T-helper 1 cell treated with Interleukin-12 subunit alpha and Interleukin-12 subunit beta and Interleukin-4 antibody, amounts not matched to agents 30 μg/mL and 1 μg/mL, for 36 hours (primary cell): ENCODE results near the gene PDIK1L.

ENCODE experiments used
- H3K27ac Mint-ChIP-seq: one replicate; pipeline ENCODE4 v1.8.0; 2021; ENCODE audit warnings: mild to moderate bottlenecking, mixed read lengths
- H3K27me3 Mint-ChIP-seq: one replicate; pipeline ENCODE4 v1.8.0; 2021; ENCODE audit warnings: low read depth, mixed read lengths
- H3K36me3 Mint-ChIP-seq: one replicate; pipeline ENCODE4 v1.8.0; 2021; ENCODE audit warnings: low read depth, mixed read lengths
- H3K4me1 Mint-ChIP-seq: one replicate; pipeline ENCODE4 v1.8.0; 2021; ENCODE audit warnings: low read depth, mixed read lengths
- H3K4me3 Mint-ChIP-seq: one replicate; pipeline ENCODE4 v1.8.0; 2021; ENCODE audit warnings: mild to moderate bottlenecking, moderate library complexity, mixed read lengths
- H3K9me3 Mint-ChIP-seq: one replicate; pipeline ENCODE4 v1.8.0; 2021; ENCODE audit warnings: mixed read lengths

The PDIK1L gene

GRCh38 chr1:26162220-26162709 is 50.6 kb downstream of the PDIK1L start:
- Mint-ChIP-seq H3K36me3 (no peaks in the 10 kb centered on the region), H3K27ac (no peak overlapping the region), H3K4me3 (peak overlapping the region; percentile 44), H3K27me3 (peaks cover 81% of the 10 kb centered on the region), H3K9me3 (no peaks in the 10 kb centered on the region), H3K4me1 (peaks cover 24% of the 10 kb centered on the region)

GRCh38 chr1:26163684-26164035 is 52.0 kb downstream of the PDIK1L start:
- Mint-ChIP-seq H3K4me3 (no peak overlapping the region), H3K36me3 (no peaks in the 10 kb centered on the region), H3K27ac (no peak overlapping the region), H3K4me1 (peaks cover 24% of the 10 kb centered on the region), H3K27me3 (peaks cover 69% of the 10 kb centered on the region), H3K9me3 (no peaks in the 10 kb centered on the region)

- H3K27me3 Mint-ChIP-seq, result peaks cover 69% of the 10 kb centered on the region
- H3K9me3 Mint-ChIP-seq, result no peaks in the 10 kb centered on the region
- peaks cover 28% of the 10 kb centered on the region for H3K4me1 Mint-ChIP-seq
- peak overlapping the region; percentile 57 for H3K4me3 Mint-ChIP-seq
- no peaks in the 10 kb centered on the region for H3K36me3 Mint-ChIP-seq
- no peak overlapping the region for H3K27ac Mint-ChIP-seq
Measured at GRCh38 chr1:26164036-26164860, 52.6 kb downstream of the PDIK1L start.

- Mint-ChIP-seq H3K9me3 (no peaks in the 10 kb centered on the region), H3K27me3 (peaks cover 60% of the 10 kb centered on the region), H3K27ac (no peak overlapping the region), H3K36me3 (no peaks in the 10 kb centered on the region), H3K4me1 (peaks cover 28% of the 10 kb centered on the region), H3K4me3 (peak overlapping the region; percentile 57)
Measured at GRCh38 chr1:26164861-26165842, 53.5 kb downstream of the PDIK1L start.

GRCh38 chr1:26166719-26167281 is 55.2 kb downstream of the PDIK1L start:
- H3K27me3 Mint-ChIP-seq, result peaks cover 50% of the 10 kb centered on the region
- no peaks in the 10 kb centered on the region for H3K36me3 Mint-ChIP-seq
- peaks cover 37% of the 10 kb centered on the region for H3K4me1 Mint-ChIP-seq
- H3K27ac Mint-ChIP-seq, result no peak overlapping the region
- no peak overlapping the region for H3K4me3 Mint-ChIP-seq
- H3K9me3 Mint-ChIP-seq, result no peaks in the 10 kb centered on the region

- peaks cover 35% of the 10 kb centered on the region for H3K4me1 Mint-ChIP-seq
- H3K27me3 Mint-ChIP-seq, result peaks cover 33% of the 10 kb centered on the region
- no peaks in the 10 kb centered on the region for H3K36me3 Mint-ChIP-seq
- H3K9me3 Mint-ChIP-seq, result no peaks in the 10 kb centered on the region
- H3K27ac Mint-ChIP-seq, result peak within 1 kb of the TSS; percentile 83
- peak within 1 kb of the TSS; percentile 84 for H3K4me3 Mint-ChIP-seq
Measured at GRCh38 chr1:26168410-26169197, 57.0 kb downstream of the PDIK1L start, which contains the start of gene C1orf232. C1orf232 (minus strand) TSS chr1:26168963; CDS start chr1:26168499, 464 bp downstream.

GRCh38 chr1:26169198-26169554 is 57.6 kb downstream of the PDIK1L start:
- Mint-ChIP-seq H3K9me3 (no peaks in the 10 kb centered on the region), H3K27me3 (peaks cover 29% of the 10 kb centered on the region), H3K36me3 (no peaks in the 10 kb centered on the region), H3K4me3 (peak overlapping the region; percentile 84), H3K4me1 (peaks cover 31% of the 10 kb centered on the region), H3K27ac (peak overlapping the region; percentile 45)

- no peaks in the 10 kb centered on the region for H3K9me3 Mint-ChIP-seq
- peak within 1 kb of the TSS; percentile 84 for H3K4me3 Mint-ChIP-seq
- H3K27me3 Mint-ChIP-seq, result peaks cover 25% of the 10 kb centered on the region
- peaks cover 29% of the 10 kb centered on the region for H3K4me1 Mint-ChIP-seq
- peak within 1 kb of the TSS; percentile 83 for H3K27ac Mint-ChIP-seq
- H3K36me3 Mint-ChIP-seq, result no peaks in the 10 kb centered on the region
Measured at GRCh38 chr1:26169669-26170471, 58.2 kb downstream of the PDIK1L start, which contains the start of gene ZNF593. ZNF593 (plus strand) TSS chr1:26169908; CDS start chr1:26169984, 76 bp downstream.

- H3K4me3 Mint-ChIP-seq, result peak overlapping the region; percentile 84
- H3K9me3 Mint-ChIP-seq, result no peaks in the 10 kb centered on the region
- H3K4me1 Mint-ChIP-seq, result peaks cover 24% of the 10 kb centered on the region
- H3K36me3 Mint-ChIP-seq, result no peaks in the 10 kb centered on the region
- peaks cover 19% of the 10 kb centered on the region for H3K27me3 Mint-ChIP-seq
- peak overlapping the region; percentile 57 for H3K27ac Mint-ChIP-seq
Measured at GRCh38 chr1:26170472-26170821, 58.8 kb downstream of the PDIK1L start.

- Mint-ChIP-seq H3K27ac (no peak within 1 kb of the TSS), H3K9me3 (no peaks in the 10 kb centered on the region), H3K4me3 (peak within 1 kb of the TSS; percentile 84), H3K27me3 (peaks cover 12% of the 10 kb centered on the region), H3K36me3 (no peaks in the 10 kb centered on the region), H3K4me1 (peaks cover 20% of the 10 kb centered on the region)
Measured at GRCh38 chr1:26171084-26172072, 59.8 kb downstream of the PDIK1L start, which contains the start of gene ZNF593OS. ZNF593OS (minus strand) TSS chr1:26171832; CDS start chr1:26171661, 171 bp downstream.
